Caco-2 (cell line): ENCODE results near the gene TMEM235. TPM values are rescaled to one million over a fixed set of nuclear protein-coding genes. Genes with fewer than 3 reads are reported as not detected.

Source experiments
- BruUV-seq: library from RNA; stranded (reverse); fragments of 400-500 nt; replicated peaks from 2 replicates; lab custom pipeline; 2021; lab: Mats Ljungman, UMichigan
- CTCF ChIA-PET: fragments of 300-600 bp; sonication (Branson Sonifier 250); formaldehyde crosslinking; loops from one replicate; lab custom pipeline; 2022; ENCODE audit warnings: antibody characterized with exemption; lab: Charles Lee
- POLR2A ChIA-PET: fragments of 300-600 bp; sonication (Branson Sonifier 250); formaldehyde crosslinking; loops from one replicate; lab custom pipeline; 2022; ENCODE audit warnings: antibody characterized with exemption; lab: Charles Lee
- DNase-seq, 2 experiments: peaks; one replicate each; pipeline versions ENCODE4 v3.0.0 to v3.0.0-alpha.2; 2020 to 2022
- H3K27me3 ChIP-seq: replicated peaks from 2 replicates; pipeline ENCODE4 v1.6.0; 2011; ENCODE audit warnings: low read length; ENCODE audit not compliant: control insufficient read depth, insufficient read depth
- H3K36me3 ChIP-seq: 2 replicates; pipeline ENCODE4 v1.5.1; 2011; ENCODE audit warnings: low read length; ENCODE audit not compliant: control insufficient read depth, insufficient read depth
- H3K4me1 ChIP-seq: fragments of 250-450 bp; sonication (Bioruptor Pico); 2 replicates; pipeline ENCODE4 v1.5.1; 2020; ENCODE audit warnings: mild to moderate bottlenecking
- H3K4me3 ChIP-seq: 2 replicates; pipeline ENCODE4 v1.5.1; 2011; ENCODE audit warnings: low read depth, mild to moderate bottlenecking, control low read depth, low read length
- H3K9me3 ChIP-seq: fragments of 250-450 bp; sonication (Bioruptor Pico); 2 replicates; pipeline ENCODE4 v1.5.1; 2020; ENCODE audit warnings: mild to moderate bottlenecking, moderate library complexity
- H3K27ac Mint-ChIP-seq: one replicate; pipeline ENCODE4 v1.8.0; 2022; ENCODE audit warnings: mixed read lengths; ENCODE audit not compliant: unreplicated experiment
- H3K27me3 Mint-ChIP-seq: one replicate; pipeline ENCODE4 v1.8.0; 2022; ENCODE audit warnings: mixed read lengths; ENCODE audit not compliant: insufficient read depth, unreplicated experiment
- H3K36me3 Mint-ChIP-seq: one replicate; pipeline ENCODE4 v1.8.0; 2022; ENCODE audit warnings: mild to moderate bottlenecking, mixed read lengths; ENCODE audit not compliant: insufficient read depth, unreplicated experiment
- H3K4me1 Mint-ChIP-seq: one replicate; pipeline ENCODE4 v1.8.0; 2022; ENCODE audit warnings: low read depth, mixed read lengths; ENCODE audit not compliant: unreplicated experiment
- H3K4me3 Mint-ChIP-seq: one replicate; pipeline ENCODE4 v1.8.0; 2022; ENCODE audit warnings: mild to moderate bottlenecking, moderate library complexity, mixed read lengths; ENCODE audit not compliant: unreplicated experiment
- H3K9me3 Mint-ChIP-seq: one replicate; pipeline ENCODE4 v1.8.0; 2022; ENCODE audit warnings: mixed read lengths; ENCODE audit not compliant: unreplicated experiment
- CTCF ChIP-seq, 2 experiments: fragments of 200-600 bp in 1 of 2; IDR thresholded peaks; 1 replicate in 1 of 2; 2 replicates in 1 of 2; pipeline versions ENCODE4 v1.5.1 to v1.8.0; 2011 to 2022; ENCODE audit warnings: antibody characterized with exemption in 1 of 2, control low read depth in 1 of 2, inconsistent platforms in 1 of 2, low read depth in 1 of 2, low read length in 1 of 2, mild to moderate bottlenecking in 1 of 2, moderate library complexity in 1 of 2; ENCODE audit not compliant: insufficient read depth in 1 of 2, severe bottlenecking in 1 of 2, unreplicated experiment in 1 of 2
- intact Hi-C: fragments of 100-400 bp; cut with micrococcal nuclease; formaldehyde crosslinking; loops from one replicate; pipeline ENCODE4 v1.10.0; 2022; ENCODE audit not compliant: unreplicated experiment
- total RNA-seq: library from RNA; stranded (reverse); gene quantifications from 2 replicates; pipeline ENCODE4 v1.2.3, GENCODE V29; 2022

The TMEM235 gene
- total RNA-seq, 1 experiment from 2014 or later = not detected

DNA sequence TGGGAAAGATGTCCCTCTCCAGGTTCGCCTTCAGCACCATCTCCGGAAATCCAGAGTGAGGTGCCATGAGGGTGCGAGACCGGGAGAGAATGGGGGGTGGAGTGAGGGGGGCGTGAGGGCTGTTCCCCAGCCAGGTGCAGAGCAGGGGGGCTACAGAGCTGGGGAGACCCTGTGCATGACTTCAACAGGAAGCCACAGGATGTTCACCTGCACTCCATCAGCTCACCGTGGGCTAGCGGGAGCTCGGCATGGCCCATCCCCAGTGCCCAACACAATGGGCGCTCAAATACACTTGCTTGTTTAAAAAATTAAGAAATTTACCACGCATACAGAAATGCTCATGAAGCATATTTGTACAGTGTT, 27.7 kb downstream of the TMEM235 start:
- ChIA-PET POLR2A (no interaction called here), CTCF (no interaction called here)
- no peak for TF ChIP-seq CTCF (IDR thresholded peaks at IDR 0.05; ENCODE audit: insufficient read depth in 1 of 2, low read depth in 1 of 2, low read length in 1 of 2, severe bottlenecking in 1 of 2, unreplicated experiment in 1 of 2)
- H3K4me1 ChIP-seq = peaks cover 28% of the 10 kb centered on the region
- Mint-ChIP-seq H3K27me3 (no peaks in the 10 kb centered on the region), H3K36me3 (no peaks in the 10 kb centered on the region), H3K4me1 (peaks cover 28% of the 10 kb centered on the region), H3K9me3 (no peaks in the 10 kb centered on the region), H3K27ac (no peak overlapping the region), H3K4me3 (no peak overlapping the region)
- DNase-seq = no peak
- H3K36me3 ChIP-seq = no peaks in the 10 kb centered on the region
- H3K9me3 ChIP-seq = no peaks in the 10 kb centered on the region
- H3K27me3 ChIP-seq = no peaks in the 10 kb centered on the region
- H3K4me3 ChIP-seq = no peak overlapping the region
- intact Hi-C loops = no loop called here
- BruUV-seq = no TSS peak

DNA sequence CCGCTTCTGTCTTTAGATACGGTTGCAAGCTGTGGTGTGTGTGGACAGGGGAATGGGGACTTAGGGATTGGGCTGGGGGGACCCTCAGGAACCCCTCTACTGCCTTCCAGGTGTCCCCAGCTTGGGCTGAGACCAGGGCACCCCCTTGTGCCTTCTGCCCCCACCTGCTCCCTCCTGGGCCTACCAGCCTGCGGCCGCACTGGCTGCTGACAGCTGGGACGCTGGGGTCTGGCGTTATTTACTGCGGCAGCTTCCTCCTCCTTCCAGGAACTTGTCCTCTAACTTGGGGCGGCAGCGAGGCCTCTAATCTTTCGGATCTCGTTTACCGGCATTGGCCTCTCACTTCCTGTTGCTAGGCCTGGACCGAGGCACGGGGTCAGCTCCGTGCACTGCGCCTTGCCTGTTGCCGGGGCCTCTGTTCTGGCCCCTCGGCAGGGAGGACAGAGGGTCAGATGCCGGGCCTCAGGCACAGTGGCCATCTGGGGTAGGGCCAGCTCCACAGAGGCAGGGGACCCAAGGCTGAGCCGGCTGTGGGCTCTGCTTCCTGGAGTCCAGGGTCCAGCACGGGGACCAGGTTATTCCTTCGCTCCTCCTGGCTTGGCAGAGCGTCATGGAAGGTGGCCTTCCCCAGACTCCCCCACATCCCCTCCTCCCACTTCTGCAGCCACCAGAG, 31.8 kb downstream of the TMEM235 start:
- ChIA-PET POLR2A (no interaction called here), CTCF (interaction anchor here (0.8 kb wide), 1 partner anchor 12 kb away, joined by 5 read pairs; no protein-coding TSS in a partner anchor)
- no TSS peak for BruUV-seq
- no peaks in the 10 kb centered on the region for H3K36me3 ChIP-seq
- no peak overlapping the region for H3K4me3 Mint-ChIP-seq
- no peak for TF ChIP-seq CTCF (IDR thresholded peaks at IDR 0.05; ENCODE audit: insufficient read depth in 1 of 2, low read depth in 1 of 2, low read length in 1 of 2, severe bottlenecking in 1 of 2, unreplicated experiment in 1 of 2)
- H3K36me3 Mint-ChIP-seq = no peaks in the 10 kb centered on the region
- no peaks in the 10 kb centered on the region for H3K27me3 Mint-ChIP-seq
- no peaks in the 10 kb centered on the region for H3K9me3 Mint-ChIP-seq
- H3K4me3 ChIP-seq = no peak overlapping the region
- H3K4me1 Mint-ChIP-seq = peaks cover 9% of the 10 kb centered on the region
- no peaks in the 10 kb centered on the region for H3K9me3 ChIP-seq
- no peak for DNase-seq
- intact Hi-C loops = no loop called here
- H3K27me3 ChIP-seq = no peaks in the 10 kb centered on the region
- no peak overlapping the region for H3K27ac Mint-ChIP-seq
- peaks cover 5% of the 10 kb centered on the region for H3K4me1 ChIP-seq

DNA sequence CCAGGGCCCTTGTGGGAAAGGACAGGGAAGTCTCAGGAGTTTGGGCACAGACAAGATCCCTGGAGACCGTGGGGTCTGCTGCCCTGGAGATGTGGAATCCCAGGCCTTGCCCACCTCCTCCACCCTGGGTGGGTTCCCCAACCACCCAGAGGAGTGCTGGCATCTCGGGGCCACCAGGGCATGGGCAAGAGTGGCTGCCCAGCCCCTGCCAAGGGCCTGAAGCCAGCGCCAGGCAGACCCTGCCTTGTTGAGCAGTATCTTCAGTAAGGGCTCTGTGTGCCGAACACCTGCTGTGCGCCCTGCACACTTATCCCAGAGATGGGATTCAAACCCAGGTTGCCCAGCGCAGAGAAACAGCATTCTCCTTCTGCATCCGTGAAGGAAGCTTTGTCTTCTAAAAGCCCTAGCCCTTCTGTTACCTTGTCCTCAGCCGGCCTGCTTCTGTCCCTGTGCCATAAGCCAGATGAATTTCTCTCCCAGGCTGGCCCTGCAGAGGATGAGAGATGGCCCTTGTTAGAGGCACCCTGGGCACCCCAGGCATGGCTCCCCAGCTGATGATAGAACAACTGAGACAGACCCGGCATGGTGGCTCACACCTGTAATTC, 32.4 kb downstream of the TMEM235 start:
- Mint-ChIP-seq H3K4me3 (no peak overlapping the region), H3K36me3 (no peaks in the 10 kb centered on the region), H3K27ac (no peak overlapping the region), H3K9me3 (no peaks in the 10 kb centered on the region), H3K4me1 (peaks cover 7% of the 10 kb centered on the region), H3K27me3 (no peaks in the 10 kb centered on the region)
- Histone ChIP-seq H3K27me3 (no peaks in the 10 kb centered on the region), H3K9me3 (no peaks in the 10 kb centered on the region), H3K4me1 (peaks cover 5% of the 10 kb centered on the region), H3K4me3 (no peak overlapping the region), H3K36me3 (no peaks in the 10 kb centered on the region)
- no peak for DNase-seq
- no peak for TF ChIP-seq CTCF (IDR thresholded peaks at IDR 0.05; ENCODE audit: insufficient read depth in 1 of 2, low read depth in 1 of 2, low read length in 1 of 2, severe bottlenecking in 1 of 2, unreplicated experiment in 1 of 2)
- POLR2A ChIA-PET = no interaction called here
- CTCF ChIA-PET = no interaction called here
- no TSS peak for BruUV-seq
- intact Hi-C loops = no loop called here
